HepG2 (cell line): ENCODE data around the gene SCUBE1. TPM values are rescaled to one million over a fixed set of nuclear protein-coding genes. Genes with fewer than 3 reads are reported as not detected.

Experiments used
- ATF2 ChIP-seq: sonication (generic); formaldehyde crosslinking; IDR thresholded peaks from 2 replicates; pipeline ENCODE4 v1.4.0; 2020; ENCODE audit warnings: missing genetic modification reagents
- CHCHD3 ChIP-seq: sonication (generic); formaldehyde crosslinking; IDR thresholded peaks from 2 replicates; pipeline ENCODE4 v1.8.0; 2022; ENCODE audit warnings: mild to moderate bottlenecking, missing genetic modification reagents, moderate library complexity
- CHD2 ChIP-seq: IDR thresholded peaks from 2 replicates; pipeline ENCODE4 v1.6.1; 2011; ENCODE audit warnings: low read depth, low read length, improper control_type of control experiment
- ESRRA ChIP-seq: sonication (generic); formaldehyde crosslinking; IDR thresholded peaks from 2 replicates; pipeline ENCODE4 v1.5.1; 2020; ENCODE audit warnings: mild to moderate bottlenecking, low read depth, missing genetic modification reagents
- ETV5 ChIP-seq: IDR thresholded peaks from 2 replicates; pipeline ENCODE4 v1.6.1; 2018; ENCODE audit warnings: missing biosample characterization, missing genetic modification reagents, inconsistent platforms, borderline replicate concordance
- HMGA1 ChIP-seq: sonication (generic); formaldehyde crosslinking; conservative IDR thresholded peaks from 2 replicates; pipeline ENCODE4 v1.4.0; 2020; ENCODE audit warnings: missing genetic modification reagents
- HOXA5 ChIP-seq: sonication (generic); formaldehyde crosslinking; IDR thresholded peaks from 2 replicates; pipeline ENCODE4 v1.4.0; 2020; ENCODE audit warnings: missing genetic modification reagents
- MAFK ChIP-seq, 2 experiments: IDR thresholded peaks in 1 of 2; conservative IDR thresholded peaks in 1 of 2; 2 replicates each; pipeline ENCODE4 v1.6.1; 2011; ENCODE audit warnings: improper control_type of control experiment in 2 of 2, low read length in 2 of 2
- SMYD3 ChIP-seq: sonication (generic); formaldehyde crosslinking; IDR thresholded peaks from 2 replicates; pipeline ENCODE4 v1.8.1; 2023; ENCODE audit warnings: mild to moderate bottlenecking, missing genetic modification reagents
- TIGD3 ChIP-seq: sonication (generic); formaldehyde crosslinking; IDR thresholded peaks from 2 replicates; pipeline ENCODE4 v1.5.1; 2020; ENCODE audit warnings: mild to moderate bottlenecking, missing genetic modification reagents, borderline replicate concordance
- XBP1 ChIP-seq: sonication (generic); formaldehyde crosslinking; IDR thresholded peaks from 2 replicates; pipeline ENCODE4 v1.5.0; 2020; ENCODE audit warnings: missing genetic modification reagents
- ZC3H4 ChIP-seq: sonication (generic); formaldehyde crosslinking; IDR thresholded peaks from 2 replicates; pipeline ENCODE4 v1.4.0; 2020; ENCODE audit warnings: missing genetic modification reagents, borderline replicate concordance
- ZFAT ChIP-seq: sonication (generic); formaldehyde crosslinking; conservative IDR thresholded peaks from 2 replicates; pipeline ENCODE4 v1.8.1; 2023; ENCODE audit warnings: missing genetic modification reagents, inconsistent platforms
- ZMAT3 ChIP-seq: sonication (generic); formaldehyde crosslinking; conservative IDR thresholded peaks from 2 replicates; pipeline ENCODE4 v1.7.0; 2021; ENCODE audit warnings: missing genetic modification reagents
- ZNF121 ChIP-seq: sonication (generic); formaldehyde crosslinking; IDR thresholded peaks from 2 replicates; pipeline ENCODE4 v1.5.0; 2020; ENCODE audit warnings: mild to moderate bottlenecking, missing genetic modification reagents
- ZNF350 ChIP-seq: sonication (generic); formaldehyde crosslinking; IDR thresholded peaks from 2 replicates; pipeline ENCODE4 v1.4.0; 2020; ENCODE audit warnings: mild to moderate bottlenecking, low read depth, missing genetic modification reagents, borderline replicate concordance
- ZNF430 ChIP-seq: sonication (generic); formaldehyde crosslinking; IDR thresholded peaks from 2 replicates; pipeline ENCODE4 v1.9.0; 2021; ENCODE audit warnings: mild to moderate bottlenecking, missing genetic modification reagents
- ZNF766 ChIP-seq: sonication (generic); formaldehyde crosslinking; IDR thresholded peaks from 2 replicates; pipeline ENCODE4 v1.5.0; 2020; ENCODE audit warnings: missing genetic modification reagents, borderline replicate concordance
- polyA plus RNA-seq, 8 experiments: library from polyadenylated mRNA; depleted of rRNA in 3 of 8; stranded (reverse) in 7 of 8; unstranded in 1 of 8; fragments of >200 nt; fragmentation: Illumina TruSeq in 4 of 8; extraction: Trizol in 4 of 8; gene quantifications; 2 replicates each; pipeline versions ENCODE4 v1.2.1 to v1.2.3, GENCODE V29; 2011 to 2016; ENCODE audit warnings: low read depth in 4 of 8, missing spikeins in 1 of 8, mixed read lengths in 1 of 8; ENCODE audit not compliant: insufficient read depth in 1 of 8
- total RNA-seq, 5 experiments: library from RNA; depleted of rRNA; stranded (reverse); fragments of >200 nt; fragmentation: Illumina TruSeq; extraction: Trizol; gene quantifications; 2 replicates each; pipeline ENCODE4 v1.2.3, GENCODE V29; 2016; ENCODE audit warnings: low read depth in 1 of 5
- TF ChIP-seq, protein P1 (sequence below): sonication (generic); formaldehyde crosslinking; IDR thresholded peaks from 2 replicates; pipeline ENCODE4 v1.5.0; 2020; ENCODE audit warnings: missing genetic modification reagents, mild to moderate bottlenecking, borderline replicate concordance
- TF ChIP-seq, protein P2 (sequence below): sonication (generic); formaldehyde crosslinking; IDR thresholded peaks from 2 replicates; pipeline ENCODE4 v1.5.0; 2020; ENCODE audit warnings: mild to moderate bottlenecking, missing genetic modification reagents
- TF ChIP-seq, protein P3 (sequence below): sonication (generic); formaldehyde crosslinking; IDR thresholded peaks from 2 replicates; pipeline ENCODE4 v1.4.0; 2020; ENCODE audit warnings: missing genetic modification reagents, borderline replicate concordance

SCUBE1 gene
- total and polyA plus RNA-seq, 2 of the 13 experiments (the other 11 are each of a cell fraction or from before 2014, with no cell fraction given): under 0.01 to 0.05 TPM

DNA sequence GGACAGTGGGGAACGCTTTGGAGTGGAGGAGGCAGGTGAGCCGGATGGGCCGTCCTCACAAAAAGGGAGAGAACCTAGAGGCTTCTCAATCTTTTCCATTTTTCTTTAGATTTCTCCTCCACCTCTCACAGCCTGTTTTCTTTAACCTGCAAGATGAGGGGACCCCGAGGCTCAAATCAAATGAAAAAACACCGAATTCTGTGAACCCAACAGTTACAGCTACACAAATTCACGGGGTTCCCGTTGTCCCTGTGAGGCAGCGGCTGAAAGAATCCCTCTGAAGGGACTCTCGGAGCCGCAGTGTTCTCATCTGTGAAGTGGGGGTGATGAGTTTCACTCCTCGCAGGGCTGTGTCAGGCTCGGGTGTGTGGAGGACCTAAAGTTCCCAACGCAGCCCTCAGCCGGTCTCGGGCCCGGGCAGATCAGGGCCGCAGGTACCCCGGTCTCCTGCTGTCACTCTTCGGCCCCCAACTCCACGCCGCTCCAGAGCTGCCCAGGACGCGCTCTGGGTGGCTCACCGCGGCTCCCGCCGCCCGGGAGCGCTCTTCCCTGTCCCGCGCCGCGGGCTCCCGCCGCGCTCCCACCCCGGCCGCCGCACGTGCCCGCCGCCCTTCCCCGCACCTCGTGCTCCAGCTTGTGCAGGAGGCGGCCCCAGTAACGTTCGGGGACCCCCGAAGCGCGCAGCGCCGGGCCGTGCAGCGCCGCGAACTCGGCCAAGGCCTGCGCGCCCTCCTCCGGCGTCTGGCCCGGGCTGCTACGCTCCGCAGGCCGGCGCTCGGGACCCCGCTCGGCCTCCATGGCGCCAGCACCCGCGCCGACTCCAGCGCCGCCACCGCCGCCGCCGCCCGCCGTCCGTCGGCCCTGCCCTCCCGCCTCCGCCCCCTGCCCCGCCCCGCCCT, 156.7 kb downstream of the SCUBE1 start, which contains the start of gene TTLL12 (continued):
- no peak for TF ChIP-seq ZNF350 (CRISPR knock-in tag)
- peak; percentile 30; the same call in 1 of the 2 replicates for TF ChIP-seq ZNF121 (CRISPR knock-in tag)
- TF ChIP-seq, protein P1, sequence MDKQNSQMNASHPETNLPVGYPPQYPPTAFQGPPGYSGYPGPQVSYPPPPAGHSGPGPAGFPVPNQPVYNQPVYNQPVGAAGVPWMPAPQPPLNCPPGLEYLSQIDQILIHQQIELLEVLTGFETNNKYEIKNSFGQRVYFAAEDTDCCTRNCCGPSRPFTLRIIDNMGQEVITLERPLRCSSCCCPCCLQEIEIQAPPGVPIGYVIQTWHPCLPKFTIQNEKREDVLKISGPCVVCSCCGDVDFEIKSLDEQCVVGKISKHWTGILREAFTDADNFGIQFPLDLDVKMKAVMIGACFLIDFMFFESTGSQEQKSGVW (CRISPR knock-in tag): no peak
- TF ChIP-seq, protein P2, sequence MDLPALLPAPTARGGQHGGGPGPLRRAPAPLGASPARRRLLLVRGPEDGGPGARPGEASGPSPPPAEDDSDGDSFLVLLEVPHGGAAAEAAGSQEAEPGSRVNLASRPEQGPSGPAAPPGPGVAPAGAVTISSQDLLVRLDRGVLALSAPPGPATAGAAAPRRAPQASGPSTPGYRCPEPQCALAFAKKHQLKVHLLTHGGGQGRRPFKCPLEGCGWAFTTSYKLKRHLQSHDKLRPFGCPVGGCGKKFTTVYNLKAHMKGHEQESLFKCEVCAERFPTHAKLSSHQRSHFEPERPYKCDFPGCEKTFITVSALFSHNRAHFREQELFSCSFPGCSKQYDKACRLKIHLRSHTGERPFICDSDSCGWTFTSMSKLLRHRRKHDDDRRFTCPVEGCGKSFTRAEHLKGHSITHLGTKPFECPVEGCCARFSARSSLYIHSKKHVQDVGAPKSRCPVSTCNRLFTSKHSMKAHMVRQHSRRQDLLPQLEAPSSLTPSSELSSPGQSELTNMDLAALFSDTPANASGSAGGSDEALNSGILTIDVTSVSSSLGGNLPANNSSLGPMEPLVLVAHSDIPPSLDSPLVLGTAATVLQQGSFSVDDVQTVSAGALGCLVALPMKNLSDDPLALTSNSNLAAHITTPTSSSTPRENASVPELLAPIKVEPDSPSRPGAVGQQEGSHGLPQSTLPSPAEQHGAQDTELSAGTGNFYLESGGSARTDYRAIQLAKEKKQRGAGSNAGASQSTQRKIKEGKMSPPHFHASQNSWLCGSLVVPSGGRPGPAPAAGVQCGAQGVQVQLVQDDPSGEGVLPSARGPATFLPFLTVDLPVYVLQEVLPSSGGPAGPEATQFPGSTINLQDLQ (CRISPR knock-in tag): no peak; the same call in 1 of the 2 replicates
- no peak for TF ChIP-seq ETV5 (CRISPR knock-in tag)
- no peak for TF ChIP-seq ZMAT3 (CRISPR knock-in tag)
- no peak for TF ChIP-seq SMYD3 (CRISPR knock-in tag)
- peak; percentile 70; the same call in 1 of the 2 replicates for TF ChIP-seq ZNF766 (CRISPR knock-in tag)
- TF ChIP-seq HMGA1 (CRISPR knock-in tag): no peak
- TF ChIP-seq, protein P3, sequence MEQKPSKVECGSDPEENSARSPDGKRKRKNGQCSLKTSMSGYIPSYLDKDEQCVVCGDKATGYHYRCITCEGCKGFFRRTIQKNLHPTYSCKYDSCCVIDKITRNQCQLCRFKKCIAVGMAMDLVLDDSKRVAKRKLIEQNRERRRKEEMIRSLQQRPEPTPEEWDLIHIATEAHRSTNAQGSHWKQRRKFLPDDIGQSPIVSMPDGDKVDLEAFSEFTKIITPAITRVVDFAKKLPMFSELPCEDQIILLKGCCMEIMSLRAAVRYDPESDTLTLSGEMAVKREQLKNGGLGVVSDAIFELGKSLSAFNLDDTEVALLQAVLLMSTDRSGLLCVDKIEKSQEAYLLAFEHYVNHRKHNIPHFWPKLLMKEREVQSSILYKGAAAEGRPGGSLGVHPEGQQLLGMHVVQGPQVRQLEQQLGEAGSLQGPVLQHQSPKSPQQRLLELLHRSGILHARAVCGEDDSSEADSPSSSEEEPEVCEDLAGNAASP (CRISPR knock-in tag): no peak; the same call in 1 of the 2 replicates
- TF ChIP-seq HOXA5: no peak
- TF ChIP-seq ZC3H4 (CRISPR knock-in tag): no peak
- TF ChIP-seq CHD2: no peak
- TF ChIP-seq CHCHD3 (CRISPR knock-in tag): no peak
- no peak for TF ChIP-seq XBP1 (CRISPR knock-in tag)
- no peak for TF ChIP-seq TIGD3 (CRISPR knock-in tag)
- no peak for TF ChIP-seq ESRRA (CRISPR knock-in tag)
- no peak for TF ChIP-seq ZNF430 (CRISPR knock-in tag)
- no peak for TF ChIP-seq MAFK (conservative IDR thresholded peaks at IDR 0.05 in 1 of 2, IDR thresholded peaks at IDR 0.05 in 1 of 2; ENCODE audit: low read length in 2 of 2)
- TF ChIP-seq ZFAT (CRISPR knock-in tag): no peak
- no peak for TF ChIP-seq ATF2 (CRISPR knock-in tag)
